ENCODE results near the gene TICAM1.

GRCh38 chr19:4795400-4795799 lies 36.1 kb downstream of the TICAM1 start:
- TF ChIP-seq CTCF (IDR thresholded peaks at IDR 0.05) (no peak), POLR2AphosphoS5 (IDR thresholded peaks at IDR 0.05; ENCODE audit: low read depth, low read length) (no peak), REST (IDR thresholded peaks at IDR 0.05; ENCODE audit: insufficient read depth in 1 of 2, low read depth in 2 of 2, low read length in 1 of 2) (no peak), TCF7L2 (IDR thresholded peaks at IDR 0.05; ENCODE audit: low read depth, low read length) (no peak), SIN3A (IDR thresholded peaks at IDR 0.05; ENCODE audit: borderline replicate concordance, insufficient read depth, low read depth, low read length) (no peak)

Measured in Panc1 (cell line).